Bronchial epithelial cell (primary cell): ENCODE data around the gene MAST1. TPM values are rescaled to one million over a fixed set of nuclear protein-coding genes. Genes with fewer than 3 reads are reported as not detected.
"Not testable (repeated sequence)": the region's sequence is repeated elsewhere in the genome, so short reads cannot be mapped to it uniquely, and the experiment has no call there.

Source experiments
- DNase-seq: peaks from one replicate; pipeline ENCODE4 v3.0.0-alpha.2; 2010; ENCODE audit warnings: low read depth
- FAIRE-seq: peaks from 2 replicates; lab custom pipeline; 2011; peaks lifted over from hg19 to GRCh38; lab: Jason Lieb, UNC
- H3K27me3 ChIP-seq: 2 replicates; pipeline ENCODE4 v1.5.1; 2011; ENCODE audit warnings: low read length; ENCODE audit not compliant: control insufficient read depth, insufficient read depth
- H3K36me3 ChIP-seq: 2 replicates; pipeline ENCODE4 v1.5.1; 2011; ENCODE audit warnings: low read length; ENCODE audit not compliant: control insufficient read depth, insufficient read depth
- H3K4me3 ChIP-seq: 2 replicates; pipeline ENCODE4 v1.5.1; 2011; ENCODE audit warnings: mild to moderate bottlenecking, low read depth, low read length, control low read depth
- CTCF ChIP-seq: IDR thresholded peaks from 2 replicates; pipeline ENCODE4 v1.5.1; 2011; ENCODE audit warnings: mild to moderate bottlenecking, moderate library complexity, low read length, control low read depth, inconsistent platforms; ENCODE audit not compliant: insufficient read depth, severe bottlenecking
- total RNA-seq: library from RNA; depleted of rRNA; stranded (reverse); fragments of >200 nt; gene quantifications from 2 replicates; pipeline ENCODE4 v1.2.1, GENCODE V29; 2014

Gene MAST1
- total RNA-seq, 1 donor from 2014 or later: 0.26 TPM

- FAIRE-seq: no peak
- DNase-seq: no peak
- H3K4me3 ChIP-seq: no peak overlapping the region
- no peaks in the 10 kb centered on the region for H3K36me3 ChIP-seq
- no peak for TF ChIP-seq CTCF
- no peaks in the 10 kb centered on the region for H3K27me3 ChIP-seq
Measured at GRCh38 chr19:12913851-12914690, 75.8 kb downstream of the MAST1 start.

GRCh38 chr19:12915860-12916259, 77.5 kb downstream of the MAST1 start:
- not testable (repeated sequence) for H3K27me3 ChIP-seq, H3K4me3 ChIP-seq, FAIRE-seq, H3K36me3 ChIP-seq, DNase-seq

- no peak overlapping the region for H3K4me3 ChIP-seq
- FAIRE-seq (no peak), DNase-seq (no peak)
- no peak for TF ChIP-seq CTCF
- peaks cover 5% of the 10 kb centered on the region for H3K36me3 ChIP-seq
- H3K27me3 ChIP-seq: no peaks in the 10 kb centered on the region
Measured at GRCh38 chr19:12918253-12918652, 79.9 kb downstream of the MAST1 start.

GRCh38 chr19:12921047-12921446, 82.7 kb downstream of the MAST1 start:
- Histone ChIP-seq H3K27me3 (no peaks in the 10 kb centered on the region), H3K4me3 (no peak overlapping the region), H3K36me3 (peaks cover 18% of the 10 kb centered on the region)
- no peak for TF ChIP-seq CTCF
- no peak for DNase-seq
- no peak for FAIRE-seq

- Histone ChIP-seq H3K4me3 (no peak overlapping the region), H3K36me3 (peaks cover 27% of the 10 kb centered on the region), H3K27me3 (no peaks in the 10 kb centered on the region)
- DNase-seq (no peak), FAIRE-seq (no peak)
- TF ChIP-seq CTCF: no peak
Measured at GRCh38 chr19:12922959-12923358, 84.6 kb downstream of the MAST1 start.

Other genes with a start within 250 kb of the MAST1 start
- 5.8 and 7.9 TPM in 2 replicates for gene ZNF490, start 227.7 kb upstream of the MAST1 start, total RNA-seq
- 11.1 and 11.8 TPM in 2 replicates for gene ZNF791, start 227.6 kb upstream of the MAST1 start, total RNA-seq
- gene MAN2B1, start 171.8 kb upstream of the MAST1 start, total RNA-seq: 29.8 and 32.1 TPM in 2 replicates
- gene WDR83, start 171.7 kb upstream of the MAST1 start, total RNA-seq: 13.8 and 21.1 TPM in 2 replicates
- gene DHPS, start 156.6 kb upstream of the MAST1 start, total RNA-seq: 47.4 and 94.5 TPM in 2 replicates
- gene GNG14, start 150.5 kb upstream of the MAST1 start, total RNA-seq: not detected in 2 replicates
- gene FBXW9, start 141.9 kb upstream of the MAST1 start, total RNA-seq: 5.4 and 6.1 TPM in 2 replicates
- 16.8 and 28.0 TPM in 2 replicates for gene TNPO2, start 114.6 kb upstream of the MAST1 start, total RNA-seq
- gene TRIR, start 103.8 kb upstream of the MAST1 start, total RNA-seq: 177 and 201 TPM in 2 replicates
- 104 and 107 TPM in 2 replicates for gene GET3, start 101.0 kb upstream of the MAST1 start, total RNA-seq
- gene BEST2, start 86.7 kb upstream of the MAST1 start, total RNA-seq: not detected in 2 replicates
- 52.5 and 58.7 TPM in 2 replicates for gene HOOK2, start 63.0 kb upstream of the MAST1 start, total RNA-seq
- gene JUNB, start 47.0 kb upstream of the MAST1 start, total RNA-seq: 158 and 179 TPM in 2 replicates
- 148 and 157 TPM in 2 replicates for gene PRDX2, start 36.7 kb upstream of the MAST1 start, total RNA-seq
- gene THSD8, start 36.4 kb upstream of the MAST1 start, total RNA-seq: not detected in 2 replicates
- gene RNASEH2A, start 31.9 kb upstream of the MAST1 start, total RNA-seq: 11.1 and 12.9 TPM in 2 replicates
- not detected in 2 replicates for gene RTBDN, start 3.9 kb upstream of the MAST1 start, total RNA-seq
- 27.9 and 35.2 TPM in 2 replicates for gene DNASE2, start 42.9 kb downstream of the MAST1 start, total RNA-seq
- not detected in 2 replicates for gene KLF1, start 48.7 kb downstream of the MAST1 start, total RNA-seq
- gene GCDH, start 52.6 kb downstream of the MAST1 start, total RNA-seq: 17.9 and 38.2 TPM in 2 replicates
- not detected in 2 replicates for gene SYCE2, start 80.8 kb downstream of the MAST1 start, total RNA-seq
- 53.6 and 55.5 TPM in 2 replicates for gene FARSA, start 95.2 kb downstream of the MAST1 start, total RNA-seq
- gene CALR, start 100.1 kb downstream of the MAST1 start, total RNA-seq: 1,002 and 1,570 TPM in 2 replicates
- 91.1 and 120 TPM in 2 replicates for gene RAD23A, start 107.3 kb downstream of the MAST1 start, total RNA-seq
- gene GADD45GIP1, start 118.7 kb downstream of the MAST1 start, total RNA-seq: 27.1 and 36.0 TPM in 2 replicates
- gene DAND5, start 131.1 kb downstream of the MAST1 start, total RNA-seq: not detected in 2 replicates
- 5.4 and 5.8 TPM in 2 replicates for gene NFIX, start 157.0 kb downstream of the MAST1 start, total RNA-seq